Stimulated activated CD8-positive, alpha-beta memory T cell treated with anti-CD3 and anti-CD28 coated beads, Interleukin-2, amount 100 ng/mL, for 48 hours (primary cell): Measurements from ENCODE around the gene LMNA.
"Not testable (repeated sequence)": the region's sequence is repeated elsewhere in the genome, so short reads cannot be mapped to it uniquely, and the experiment has no call there.

Experiments
- DNase-seq, 2 donors: peaks; one replicate each; pipeline ENCODE4 v3.0.0-alpha.2; 2020; ENCODE audit warnings: low read depth in 2 of 2

Gene LMNA

GRCh38 chr1:156162430-156163037, 48.0 kb downstream of the LMNA start:
- DNase-seq, result no peak

GRCh38 chr1:156163712-156164111, 49.2 kb downstream of the LMNA start:
- DNase-seq, result no peak

DNA sequence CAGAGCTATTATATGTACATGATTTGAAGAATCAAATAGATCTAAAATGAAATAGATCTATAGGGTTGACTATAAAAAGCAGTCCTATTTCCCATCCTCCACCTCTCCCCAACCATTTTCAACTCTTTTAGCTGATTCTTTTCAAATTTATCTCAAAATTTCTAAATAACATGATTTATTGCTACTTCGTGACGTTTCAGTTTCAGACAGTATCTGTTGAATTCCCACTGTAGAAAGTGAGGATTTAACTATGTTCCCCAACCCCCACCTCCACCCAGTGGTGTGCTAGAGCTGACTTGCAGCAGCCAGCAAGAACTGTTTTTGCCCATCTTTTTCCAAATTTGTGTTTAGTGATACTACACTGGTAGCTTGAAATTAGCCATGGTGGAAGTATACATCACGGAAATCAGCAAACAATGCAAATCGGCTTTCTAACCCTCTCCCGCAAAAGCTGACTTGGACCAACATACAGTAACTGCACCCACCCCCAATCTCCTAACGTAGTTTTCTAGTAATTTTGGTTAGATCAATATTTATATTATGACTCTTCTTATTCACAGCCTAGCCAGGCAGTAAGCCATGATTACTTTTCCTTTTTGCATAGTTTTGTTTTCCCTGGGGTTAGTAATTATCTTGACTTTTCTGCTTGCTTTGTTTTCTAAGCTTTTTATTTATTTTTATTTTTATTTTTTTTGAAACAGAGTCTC, 49.8 kb downstream of the LMNA start:
- no peak for DNase-seq

DNA sequence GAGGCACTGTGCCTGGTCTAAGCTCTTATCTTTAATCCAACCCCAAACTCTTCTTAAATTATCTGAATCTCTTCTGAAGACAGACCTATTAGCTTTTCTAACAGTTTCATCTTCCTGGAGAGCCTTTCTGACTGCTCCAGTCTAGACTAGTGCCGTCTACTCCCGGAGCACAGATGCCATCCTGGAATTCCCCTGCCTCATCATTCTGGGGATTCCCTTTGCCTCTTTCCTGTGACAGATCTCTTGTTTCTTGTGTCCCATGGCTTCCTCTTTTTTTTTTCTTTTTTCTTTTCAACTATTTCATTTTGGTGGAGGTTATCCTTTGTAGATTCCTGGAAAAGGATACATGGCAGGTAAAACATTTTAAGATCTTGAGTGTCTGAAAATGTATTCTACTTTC, 50.6 kb downstream of the LMNA start:
- DNase-seq, result no peak

DNA sequence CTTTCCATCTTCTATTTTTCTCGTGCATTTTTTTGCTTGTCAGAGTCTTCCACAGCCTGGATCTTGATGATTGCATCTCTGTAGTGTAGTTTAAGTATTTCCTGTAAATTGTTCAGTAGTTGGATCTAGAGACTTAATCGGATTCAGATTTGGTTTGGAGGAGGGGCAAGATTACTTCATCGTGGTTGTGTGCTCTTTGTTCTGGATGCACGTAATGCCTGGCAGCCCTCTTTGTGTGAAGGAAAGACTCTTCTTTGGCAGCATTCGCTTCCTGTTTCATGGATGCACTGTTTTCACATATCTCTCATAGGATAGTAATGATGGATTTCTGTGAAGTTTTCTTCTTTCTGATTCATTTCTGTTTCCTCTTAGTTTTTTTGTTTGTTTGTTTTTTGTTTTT, 53.0 kb downstream of the LMNA start:
- DNase-seq, result no peak

DNA sequence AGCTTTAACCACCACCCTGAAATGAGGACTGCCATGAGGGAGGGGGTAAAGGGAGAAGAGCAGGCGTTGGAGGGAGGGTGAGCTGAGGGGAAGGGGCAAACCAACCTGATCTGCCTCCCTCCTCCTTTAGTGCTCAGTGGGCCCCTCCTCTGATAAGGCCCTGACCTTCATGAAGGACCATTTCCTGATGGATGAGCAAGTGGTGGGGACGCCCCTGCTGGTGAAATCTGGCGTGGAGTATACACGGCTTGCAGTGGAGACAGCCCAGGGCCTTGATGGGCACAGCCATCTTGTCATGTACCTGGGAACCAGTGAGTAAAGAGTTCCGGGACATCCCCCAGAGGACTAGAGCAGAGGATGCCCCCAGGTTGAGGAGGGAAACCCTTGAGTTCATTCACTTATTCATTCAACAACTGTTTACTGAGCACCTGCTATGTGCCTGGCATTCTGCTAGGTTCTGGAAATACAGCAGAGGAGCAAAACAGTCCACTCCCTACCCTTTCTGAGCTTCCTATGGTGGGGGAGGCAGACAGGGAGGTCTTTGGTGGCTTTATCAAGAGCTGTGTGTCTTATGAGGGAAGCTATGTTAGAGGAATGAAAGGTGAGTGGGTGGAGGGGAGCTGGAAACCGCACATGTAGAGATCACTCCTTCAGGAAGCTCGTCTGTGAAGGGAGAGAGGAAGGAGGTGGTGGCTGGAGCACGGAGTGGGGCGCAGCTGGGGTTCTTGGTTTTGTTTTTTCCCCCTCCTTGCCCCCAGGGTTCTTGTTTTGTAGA, 58.4 kb downstream of the LMNA start:
- DNase-seq, result no peak

DNA sequence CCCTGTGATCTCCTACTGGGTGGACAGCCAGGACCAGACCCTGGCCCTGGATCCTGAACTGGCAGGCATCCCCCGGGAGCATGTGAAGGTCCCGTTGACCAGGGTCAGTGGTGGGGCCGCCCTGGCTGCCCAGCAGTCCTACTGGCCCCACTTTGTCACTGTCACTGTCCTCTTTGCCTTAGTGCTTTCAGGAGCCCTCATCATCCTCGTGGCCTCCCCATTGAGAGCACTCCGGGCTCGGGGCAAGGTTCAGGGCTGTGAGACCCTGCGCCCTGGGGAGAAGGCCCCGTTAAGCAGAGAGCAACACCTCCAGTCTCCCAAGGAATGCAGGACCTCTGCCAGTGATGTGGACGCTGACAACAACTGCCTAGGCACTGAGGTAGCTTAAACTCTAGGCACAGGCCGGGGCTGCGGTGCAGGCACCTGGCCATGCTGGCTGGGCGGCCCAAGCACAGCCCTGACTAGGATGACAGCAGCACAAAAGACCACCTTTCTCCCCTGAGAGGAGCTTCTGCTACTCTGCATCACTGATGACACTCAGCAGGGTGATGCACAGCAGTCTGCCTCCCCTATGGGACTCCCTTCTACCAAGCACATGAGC, 62.2 kb downstream of the LMNA start:
- DNase-seq, result no peak

DNA sequence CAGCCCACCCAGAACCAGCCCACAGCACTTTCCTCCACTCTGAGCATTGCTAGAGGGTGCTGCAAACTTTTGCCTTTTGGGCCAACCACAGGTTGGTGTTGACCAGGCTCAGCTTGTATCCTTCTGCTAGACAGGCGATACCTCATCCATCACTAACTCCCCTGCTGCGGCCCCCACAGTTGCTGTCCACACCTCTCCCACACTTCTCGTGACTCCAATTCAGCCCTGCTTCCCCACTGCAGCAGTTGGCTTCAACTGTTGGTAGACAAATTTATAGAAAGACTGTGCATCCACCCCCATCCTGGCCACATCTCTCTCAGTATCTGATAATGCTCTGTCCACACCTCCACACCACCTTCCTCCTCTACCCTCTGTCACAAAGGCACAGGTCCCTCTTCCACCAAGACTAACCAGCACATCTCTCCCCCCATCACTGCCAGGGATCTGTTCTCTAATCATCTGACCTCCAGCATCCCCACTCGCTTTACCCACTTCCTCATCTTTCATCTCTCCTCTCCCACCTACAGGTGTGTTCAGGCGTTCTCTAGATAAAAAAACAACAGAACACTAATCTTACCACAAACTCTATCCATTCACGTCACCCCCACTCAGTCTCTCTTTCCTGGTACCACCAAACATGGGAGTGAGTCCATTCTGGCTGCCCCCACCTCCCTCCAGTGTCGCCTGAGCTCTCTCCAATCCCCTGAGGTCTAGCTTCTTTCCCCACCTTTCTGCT, 63.6 kb downstream of the LMNA start:
- DNase-seq, result no peak

DNA sequence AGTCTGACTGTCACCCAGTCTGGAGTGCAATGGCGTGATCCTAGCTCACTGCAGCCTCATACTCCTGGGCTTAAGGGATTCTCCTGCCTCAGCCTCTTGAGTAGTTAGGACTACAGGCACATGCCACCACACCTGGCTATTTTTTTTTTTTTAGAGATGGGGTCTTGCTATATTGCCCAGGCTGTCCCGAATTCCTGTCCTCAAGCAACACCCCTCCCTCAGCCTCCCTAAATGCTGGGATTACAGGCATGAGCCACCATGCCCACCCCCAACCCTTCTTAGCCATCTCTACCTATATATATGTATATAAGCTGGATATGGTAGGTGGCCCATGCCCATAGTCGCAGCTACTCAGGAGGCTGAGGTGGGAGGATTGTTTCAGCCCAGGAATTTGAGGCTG, 66.0 kb downstream of the LMNA start:
- DNase-seq, result no peak

GRCh38 chr1:156181391-156181924, 66.9 kb downstream of the LMNA start:
- not testable (repeated sequence) for DNase-seq

GRCh38 chr1:156182010-156182779, 67.7 kb downstream of the LMNA start:
- DNase-seq, result not testable (repeated sequence)

- not testable (repeated sequence) for DNase-seq
These were observed 72.1 kb downstream of the LMNA start for GRCh38 chr1:156186347-156187177.
